DND-41 (cell line): ENCODE results near the gene MYO1D.
"Not testable (repeated sequence)": the region's sequence is repeated elsewhere in the genome, so short reads cannot be mapped to it uniquely, and the experiment has no call there.

ENCODE experiments used
- ATAC-seq: fragments of 200-7000 bp; cut with Tn5 transposase; 3 replicates; pipeline ENCODE4 v1.9.1; 2021; ENCODE audit warnings: low read depth; ENCODE audit not compliant: insufficient read depth
- DNase-seq: peaks from one replicate; pipeline ENCODE4 v3.0.0-alpha.2; 2020
- H2AFZ ChIP-seq: 2 replicates; pipeline ENCODE4 v1.6.0; 2012; ENCODE audit warnings: low read depth, low read length
- H3K27ac ChIP-seq: 2 replicates; pipeline ENCODE4 v1.5.1; 2012; ENCODE audit warnings: low read length, inconsistent platforms
- H3K27me3 ChIP-seq: fragments of 200-600 bp; sonication (generic); 2 replicates; pipeline ENCODE4 v1.6.0; 2012; ENCODE audit warnings: low read length, mild to moderate bottlenecking, inconsistent platforms; ENCODE audit not compliant: insufficient read depth, poor library complexity
- H3K36me3 ChIP-seq: 2 replicates; pipeline ENCODE4 v1.5.1; 2012; ENCODE audit warnings: low read length, inconsistent platforms; ENCODE audit not compliant: insufficient read depth
- H3K4me1 ChIP-seq: 2 replicates; pipeline ENCODE4 v1.5.1; 2012; ENCODE audit warnings: mild to moderate bottlenecking, low read length; ENCODE audit not compliant: insufficient read depth
- H3K4me2 ChIP-seq: 2 replicates; pipeline ENCODE4 v1.6.0; 2012; ENCODE audit warnings: mild to moderate bottlenecking, moderate library complexity, low read length, inconsistent platforms; ENCODE audit not compliant: insufficient read depth
- H3K4me3 ChIP-seq, 2 experiments: fragments of 200-600 bp in 1 of 2; shearing (Covaris generic) in 1 of 2; 2 replicates each; pipeline ENCODE4 v1.5.1; 2012 to 2016; ENCODE audit warnings: inconsistent platforms in 2 of 2, low read length in 2 of 2, mild to moderate bottlenecking in 2 of 2, low read depth in 1 of 2, moderate library complexity in 1 of 2
- H3K79me2 ChIP-seq: 2 replicates; pipeline ENCODE4 v1.6.0; 2012; ENCODE audit warnings: low read length, inconsistent platforms; ENCODE audit not compliant: insufficient read depth
- H3K9ac ChIP-seq: 2 replicates; pipeline ENCODE4 v1.6.0; 2012; ENCODE audit warnings: low read depth, mild to moderate bottlenecking, inconsistent platforms, low read length, moderate library complexity
- H3K9me3 ChIP-seq: 2 replicates; pipeline ENCODE4 v1.5.1; 2012; ENCODE audit warnings: low read length, moderate library complexity, mild to moderate bottlenecking, inconsistent platforms; ENCODE audit not compliant: insufficient read depth, severe bottlenecking
- H4K20me1 ChIP-seq: 2 replicates; pipeline ENCODE4 v1.6.0; 2012; ENCODE audit warnings: low read length; ENCODE audit not compliant: insufficient read depth
- CTCF ChIP-seq: IDR thresholded peaks from 2 replicates; pipeline ENCODE4 v1.5.1; 2012; ENCODE audit warnings: borderline replicate concordance, low read length, moderate library complexity, mild to moderate bottlenecking; ENCODE audit not compliant: poor library complexity, severe bottlenecking; ENCODE audit errors: extremely low read depth
- EZH2 ChIP-seq: IDR thresholded peaks from 3 replicates; pipeline ENCODE4 v1.6.1; 2012; ENCODE audit warnings: borderline replicate concordance, low read depth, mild to moderate bottlenecking, moderate library complexity, low read length, inconsistent platforms; ENCODE audit not compliant: severe bottlenecking

MYO1D gene

GRCh38 chr17:32452281-32452680, 424.6 kb downstream of the MYO1D start:
- no peak overlapping the region for H2AFZ ChIP-seq
- H3K4me1 ChIP-seq = peaks cover 6% of the 10 kb centered on the region; the same call in 1 of the 2 replicates
- H3K36me3 ChIP-seq = peaks cover 94% of the 10 kb centered on the region
- TF ChIP-seq CTCF (no peak), EZH2 (no peak)
- DNase-seq (no peak), ATAC-seq (no peak)
- no peak overlapping the region for H3K4me3 ChIP-seq
- H3K27ac ChIP-seq = no peak overlapping the region
- H3K79me2 ChIP-seq = peaks cover 91% of the 10 kb centered on the region
- H3K4me2 ChIP-seq = no peak overlapping the region
- no peaks in the 10 kb centered on the region for H3K9me3 ChIP-seq
- H3K27me3 ChIP-seq = no peaks in the 10 kb centered on the region
- H3K9ac ChIP-seq = no peak overlapping the region
- peaks cover 25% of the 10 kb centered on the region; the same call in 1 of the 2 replicates for H4K20me1 ChIP-seq

- no peak overlapping the region for H3K4me2 ChIP-seq
- no peak for TF ChIP-seq CTCF
- TF ChIP-seq EZH2 = no peak
- H2AFZ ChIP-seq = no peak overlapping the region
- no peak overlapping the region for H3K9ac ChIP-seq
- H3K4me1 ChIP-seq = peaks cover 10% of the 10 kb centered on the region; the same call in 1 of the 2 replicates
- no peak overlapping the region for H3K27ac ChIP-seq
- H3K27me3 ChIP-seq = no peaks in the 10 kb centered on the region
- no peak overlapping the region for H3K4me3 ChIP-seq
- DNase-seq = no peak
- peaks cover 94% of the 10 kb centered on the region for H3K36me3 ChIP-seq
- no peaks in the 10 kb centered on the region for H3K9me3 ChIP-seq
- H3K79me2 ChIP-seq = peaks cover 91% of the 10 kb centered on the region
- peaks cover 27% of the 10 kb centered on the region; the same call in 1 of the 2 replicates for H4K20me1 ChIP-seq
- no peak for ATAC-seq
Observed at GRCh38 chr17:32451879-32452278, 425.0 kb downstream of the MYO1D start.

DNA sequence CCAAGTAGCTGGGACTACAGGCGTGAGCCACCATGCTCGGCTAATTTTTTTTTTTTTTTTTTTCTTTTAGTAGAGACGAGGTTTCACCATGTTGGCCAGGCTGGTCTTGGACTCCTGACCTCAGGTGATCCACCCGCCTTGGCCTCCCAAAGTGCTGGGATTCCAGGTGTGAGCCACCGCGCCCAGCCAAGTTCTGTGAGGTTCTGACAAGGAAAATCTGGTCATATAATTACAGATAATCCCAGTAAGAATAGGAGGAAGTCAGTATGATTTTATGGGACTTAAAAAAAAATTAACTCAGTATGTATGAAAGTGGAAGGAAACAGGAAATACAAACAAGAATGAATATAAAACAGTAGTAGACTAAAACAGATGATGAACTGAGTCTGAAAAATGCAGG, 426.5 kb downstream of the MYO1D start:
- Histone ChIP-seq H3K79me2 (peaks cover 99% of the 10 kb centered on the region), H4K20me1 (peaks cover 38% of the 10 kb centered on the region; the same call in 1 of the 2 replicates), H3K4me1 (peaks cover 25% of the 10 kb centered on the region), H3K36me3 (peaks cover 96% of the 10 kb centered on the region)
- DNase-seq, H3K27me3 ChIP-seq, H3K9me3 ChIP-seq, H2AFZ ChIP-seq, H3K4me2 ChIP-seq, ATAC-seq, H3K9ac ChIP-seq, H3K27ac ChIP-seq, H3K4me3 ChIP-seq: not testable (repeated sequence)

- no peak overlapping the region for H3K27ac ChIP-seq
- no peak for ATAC-seq
Observed at GRCh38 chr17:32449963-32450362, 427.0 kb downstream of the MYO1D start.

More at GRCh38 chr17:32449963-32450362, 427.0 kb downstream of the MYO1D start:
- Histone ChIP-seq H3K4me2 (no peak overlapping the region), H3K9ac (no peak overlapping the region), H3K27me3 (no peaks in the 10 kb centered on the region), H3K9me3 (no peaks in the 10 kb centered on the region), H3K4me1 (peaks cover 25% of the 10 kb centered on the region), H2AFZ (no peak overlapping the region), H4K20me1 (peaks cover 41% of the 10 kb centered on the region; the same call in 1 of the 2 replicates), H3K4me3 (no peak overlapping the region), H3K79me2 (peaks cover 99% of the 10 kb centered on the region), H3K36me3 (peaks cover 95% of the 10 kb centered on the region)
- no peak for TF ChIP-seq EZH2
- TF ChIP-seq CTCF = no peak
- DNase-seq = no peak
